ENCODE data around the gene CSF1. TPM values are rescaled to one million over a fixed set of nuclear protein-coding genes. Genes with fewer than 3 reads are reported as not detected.

CSF1 gene
- total and polyA plus RNA-seq, 2 of the 13 experiments (the other 11 are each of a cell fraction or from before 2014, with no cell fraction given): 4.6 to 13.3 TPM

GRCh38 chr1:109930252-109930993 is 19.8 kb downstream of the CSF1 start (continued):
- TF ChIP-seq MYPOP (CRISPR knock-in tag; IDR thresholded peaks at IDR 0.05): 0 out of 2 replicates have a peak, but pooled peaks have one; percentile 18
- no peak for TF ChIP-seq LCORL (IDR thresholded peaks at IDR 0.05)
- peak; percentile 44; the same call in 1 of the 2 replicates for TF ChIP-seq LCORL (CRISPR knock-in tag; IDR thresholded peaks at IDR 0.05)

- Histone ChIP-seq H3K4me2 (ENCODE audit: low read depth, low read length) (peak overlapping the region; percentile 54), H4K20me1 (ENCODE audit: insufficient read depth, low read length) (no peaks in the 10 kb centered on the region), H3K27ac (ENCODE audit: extremely low read length, insufficient read depth, low read length) (peak overlapping the region; percentile 53)
- TF ChIP-seq PHF8 (CRISPR knock-in tag; IDR thresholded peaks at IDR 0.05) (peak; percentile 54; the same call in 1 of the 2 replicates), NR2F6 (IDR thresholded peaks at IDR 0.05) (no peak; the same call in 1 of the 2 replicates), NR2F6 (CRISPR knock-in tag; IDR thresholded peaks at IDR 0.05) (peak; percentile 65; the same call in 1 of the 2 replicates), HNRNPL (IDR thresholded peaks at IDR 0.05; ENCODE audit: low read depth, low read length) (0 out of 2 replicates have a peak, but pooled peaks have one; percentile 64), ZNF430 (CRISPR knock-in tag; IDR thresholded peaks at IDR 0.05) (peak; percentile 50; the same call in 1 of the 2 replicates), ZNF264 (CRISPR knock-in tag; IDR thresholded peaks at IDR 0.05) (peak; percentile 56; the same call in 1 of the 2 replicates), PITX1 (CRISPR knock-in tag; IDR thresholded peaks at IDR 0.05) (no peak), SOX13 (IDR thresholded peaks at IDR 0.05) (no peak), SOX13 (CRISPR knock-in tag; conservative IDR thresholded peaks at IDR 0.05 in 1 of 2, IDR thresholded peaks at IDR 0.05 in 1 of 2) (peak in 1 of 2 experiments; percentile 37; a peak in 1 of 4 replicates), YY1 (IDR thresholded peaks at IDR 0.05; ENCODE audit: insufficient read depth, insufficient replicate concordance, low read depth, low read length) (peak; percentile 64), ZNF350 (CRISPR knock-in tag; IDR thresholded peaks at IDR 0.05; ENCODE audit: borderline replicate concordance, low read depth) (no peak), POLR2G (IDR thresholded peaks at IDR 0.05; ENCODE audit: low read depth, low read length) (peak; percentile 45; the same call in 1 of the 2 replicates), PRDM15 (CRISPR knock-in tag; IDR thresholded peaks at IDR 0.05) (no peak)
Measured at GRCh38 chr1:109931189-109931731, 20.6 kb downstream of the CSF1 start.

More at GRCh38 chr1:109931189-109931731, 20.6 kb downstream of the CSF1 start:
- in situ Hi-C loops (cut with HindIII; ENCODE audit: extremely low pct_ligation_motif_present, low pct_unique_long_range_greater_than_20kb): no loop called here
- POLR2A ChIA-PET: interaction anchor here (2.1 to 2.6 kb wide), 2 partner anchors 29 to 53 kb away, joined by 14 to 22 read pairs; partner anchors contain the start of gene AHCYL1
- H3K4me1 ChIP-seq (ENCODE audit: insufficient read depth, low read length): peaks cover 94% of the 10 kb centered on the region
- H3K9me3 ChIP-seq (ENCODE audit: low read length): no peaks in the 10 kb centered on the region
- intact Hi-C loops (cut with micrococcal nuclease; ENCODE audit: unreplicated experiment): loop anchor here (2.0 kb wide), 1 partner anchor 50 kb away; no protein-coding TSS in a partner anchor
- H3K4me3 ChIP-seq (replicated peaks in 1 of 3; ENCODE audit: insufficient read depth in 1 of 3, low read depth in 2 of 3, low read length in 3 of 3): peak overlapping the region in 2 of 3 experiments; percentile 17 to 31; a peak in 1 of 6 replicates
- FAIRE-seq (peak; percentile 77), DNase-seq (ENCODE audit: low spot score) (peak; percentile 82), ATAC-seq (peak; percentile 76)
- peaks cover 5 to 7% of the 10 kb centered on the region in 2 experiments; a peak in 3 of 5 replicates for H3K36me3 ChIP-seq (replicated peaks in 1 of 2; ENCODE audit: control insufficient read depth in 1 of 2, insufficient read depth in 2 of 2, low read length in 2 of 2)
- H3K27me3 ChIP-seq (ENCODE audit: control insufficient read depth in 1 of 2, insufficient read depth in 2 of 2, low read length in 2 of 2): no peaks in the 10 kb centered on the region
- no peaks in the 10 kb centered on the region for H3K79me2 ChIP-seq (ENCODE audit: insufficient read depth, low read length)
- WGBS (ENCODE audit: low lambda C conversion rate): 36% methylated on average over 7 of the region's 10 CpGs
- no peak overlapping the region for H2AFZ ChIP-seq (ENCODE audit: low read length)
- no peak overlapping the region for H3K9ac ChIP-seq (ENCODE audit: insufficient read depth, low read depth, low read length)
- CTCF ChIA-PET (ENCODE audit: low intra/inter-chr PET ratio, low total read pairs): no interaction called here
- no TSS peak for BruUV-seq (replicated peaks)

Measured in HepG2 (cell line).